Measurements from ENCODE around the gene SHPK.

The SHPK gene

DNA sequence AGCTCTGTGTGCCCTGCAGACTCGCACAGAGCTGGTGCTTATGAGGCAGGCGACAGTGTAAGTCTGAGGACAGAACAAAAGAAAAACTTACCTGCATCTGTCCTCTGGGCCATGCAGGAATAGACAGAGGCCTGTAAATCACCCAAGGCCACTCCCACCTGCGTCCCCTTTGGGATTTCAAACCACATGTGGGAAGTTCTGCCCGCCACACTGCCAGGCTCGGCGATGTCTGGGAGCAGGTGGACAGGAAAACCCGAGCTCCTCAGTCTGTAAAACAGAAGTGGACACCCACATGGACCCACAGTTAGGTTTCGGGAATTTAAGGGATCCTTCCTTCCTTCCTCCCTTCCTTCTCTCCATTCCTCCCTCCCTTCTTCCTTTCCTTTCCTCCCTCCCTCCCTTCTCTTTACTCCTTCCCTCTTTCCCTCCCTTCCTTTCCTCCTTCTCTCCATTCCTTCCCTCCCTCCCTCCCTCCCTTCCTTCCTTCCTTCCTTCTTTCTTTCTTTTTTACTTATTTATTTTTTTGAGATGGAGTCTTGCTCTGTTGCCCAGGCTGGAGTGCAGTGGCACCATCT lies 14.8 kb downstream of the SHPK start:
- TF ChIP-seq, protein P1, sequence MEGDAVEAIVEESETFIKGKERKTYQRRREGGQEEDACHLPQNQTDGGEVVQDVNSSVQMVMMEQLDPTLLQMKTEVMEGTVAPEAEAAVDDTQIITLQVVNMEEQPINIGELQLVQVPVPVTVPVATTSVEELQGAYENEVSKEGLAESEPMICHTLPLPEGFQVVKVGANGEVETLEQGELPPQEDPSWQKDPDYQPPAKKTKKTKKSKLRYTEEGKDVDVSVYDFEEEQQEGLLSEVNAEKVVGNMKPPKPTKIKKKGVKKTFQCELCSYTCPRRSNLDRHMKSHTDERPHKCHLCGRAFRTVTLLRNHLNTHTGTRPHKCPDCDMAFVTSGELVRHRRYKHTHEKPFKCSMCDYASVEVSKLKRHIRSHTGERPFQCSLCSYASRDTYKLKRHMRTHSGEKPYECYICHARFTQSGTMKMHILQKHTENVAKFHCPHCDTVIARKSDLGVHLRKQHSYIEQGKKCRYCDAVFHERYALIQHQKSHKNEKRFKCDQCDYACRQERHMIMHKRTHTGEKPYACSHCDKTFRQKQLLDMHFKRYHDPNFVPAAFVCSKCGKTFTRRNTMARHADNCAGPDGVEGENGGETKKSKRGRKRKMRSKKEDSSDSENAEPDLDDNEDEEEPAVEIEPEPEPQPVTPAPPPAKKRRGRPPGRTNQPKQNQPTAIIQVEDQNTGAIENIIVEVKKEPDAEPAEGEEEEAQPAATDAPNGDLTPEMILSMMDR (IDR thresholded peaks at IDR 0.05; ENCODE audit: extremely low read depth, insufficient read depth, missing control alignments): no peak
- DNase-seq (ENCODE audit: low spot score): no peak
- in situ Hi-C loops (cut with MboI; ENCODE audit: low pct_unique_long_range_greater_than_20kb, low sequenced_read_pairs, unreplicated experiment): no loop called here

DNA sequence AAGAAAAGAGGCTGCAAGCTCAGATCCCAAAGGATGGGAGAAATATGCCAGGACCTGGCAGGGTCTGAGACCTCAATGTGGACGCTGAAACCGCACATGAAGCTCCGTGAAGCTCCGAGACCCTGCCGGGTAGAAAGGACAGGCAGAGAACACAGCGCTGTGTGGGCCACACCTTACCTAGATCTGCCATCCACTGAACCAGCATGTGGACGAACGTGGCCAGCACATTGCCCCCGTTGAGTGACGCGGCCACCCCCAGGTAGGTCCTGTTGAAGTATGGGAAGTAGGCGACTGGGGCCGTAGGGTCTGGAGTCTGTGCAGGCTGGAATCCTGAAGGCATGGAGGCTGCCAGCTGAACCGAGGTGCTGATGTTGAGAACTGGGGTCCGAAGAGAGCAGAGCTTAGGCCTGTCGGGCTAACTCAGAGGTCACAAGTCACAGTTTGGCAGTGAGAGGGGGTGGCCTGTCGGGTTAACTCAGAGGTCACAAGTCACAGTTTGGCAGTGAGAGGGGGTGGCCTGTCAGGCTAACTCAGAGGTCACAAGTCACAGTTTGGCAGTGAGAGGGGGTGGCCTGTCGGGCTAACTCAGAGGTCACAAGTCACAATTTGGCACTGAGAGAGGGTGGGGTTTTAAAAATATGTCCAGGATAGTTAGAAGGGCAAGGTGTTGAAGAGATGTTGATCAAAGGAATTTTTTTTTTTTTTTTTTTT lies 20.7 kb downstream of the SHPK start:
- TF ChIP-seq, protein P1 (IDR thresholded peaks at IDR 0.05; ENCODE audit: extremely low read depth, insufficient read depth, missing control alignments): no peak
- DNase-seq (ENCODE audit: low spot score): no peak
- in situ Hi-C loops (cut with MboI; ENCODE audit: low pct_unique_long_range_greater_than_20kb, low sequenced_read_pairs, unreplicated experiment): no loop called here

DNA sequence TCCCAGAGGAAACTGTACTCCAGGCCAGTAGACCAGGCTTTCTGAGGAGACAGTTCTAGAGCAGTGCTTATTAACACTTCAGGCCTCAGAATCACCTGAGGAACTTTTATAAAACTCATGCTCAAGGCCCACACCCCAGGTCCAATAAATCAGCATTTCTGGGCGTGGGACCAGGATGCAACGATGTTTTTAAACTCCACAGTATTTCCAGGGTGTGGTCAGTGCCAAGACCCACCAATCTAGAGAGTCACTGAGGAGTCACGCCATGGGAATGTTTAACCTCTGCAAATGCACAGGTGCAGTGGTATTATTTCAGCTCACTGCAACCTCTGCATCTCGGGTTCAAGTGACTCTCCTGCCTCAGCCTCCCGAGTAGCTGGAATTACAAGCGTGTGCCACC lies 22.9 kb downstream of the SHPK start:
- in situ Hi-C loops (cut with MboI; ENCODE audit: low pct_unique_long_range_greater_than_20kb, low sequenced_read_pairs, unreplicated experiment): no loop called here
- TF ChIP-seq, protein P1 (IDR thresholded peaks at IDR 0.05; ENCODE audit: extremely low read depth, insufficient read depth, missing control alignments): no peak
- DNase-seq (ENCODE audit: low spot score): no peak

DNA sequence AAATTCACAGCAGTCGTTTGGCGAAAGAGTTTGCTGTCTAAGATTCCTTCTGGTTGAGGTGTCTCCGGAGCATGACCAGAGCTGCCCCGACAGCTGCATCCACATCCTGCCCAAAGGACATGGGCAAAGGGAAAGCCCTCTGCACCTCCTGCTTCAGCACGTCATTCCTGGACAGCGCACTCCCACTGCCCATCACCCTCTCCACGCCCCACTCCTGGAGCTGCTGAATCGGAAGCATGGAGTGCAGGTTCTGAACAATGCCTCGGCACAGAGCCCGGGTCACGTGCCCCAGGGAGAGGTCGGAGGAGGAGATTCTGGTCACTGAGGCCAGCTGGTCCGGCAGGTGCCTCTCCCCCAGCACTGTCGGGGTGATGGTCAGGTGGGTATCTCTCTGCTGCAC lies 25.5 kb downstream of the SHPK start:
- in situ Hi-C loops (cut with MboI; ENCODE audit: low pct_unique_long_range_greater_than_20kb, low sequenced_read_pairs, unreplicated experiment): no loop called here
- TF ChIP-seq, protein P1 (IDR thresholded peaks at IDR 0.05; ENCODE audit: extremely low read depth, insufficient read depth, missing control alignments): no peak
- no peak for DNase-seq (ENCODE audit: low spot score)

DNA sequence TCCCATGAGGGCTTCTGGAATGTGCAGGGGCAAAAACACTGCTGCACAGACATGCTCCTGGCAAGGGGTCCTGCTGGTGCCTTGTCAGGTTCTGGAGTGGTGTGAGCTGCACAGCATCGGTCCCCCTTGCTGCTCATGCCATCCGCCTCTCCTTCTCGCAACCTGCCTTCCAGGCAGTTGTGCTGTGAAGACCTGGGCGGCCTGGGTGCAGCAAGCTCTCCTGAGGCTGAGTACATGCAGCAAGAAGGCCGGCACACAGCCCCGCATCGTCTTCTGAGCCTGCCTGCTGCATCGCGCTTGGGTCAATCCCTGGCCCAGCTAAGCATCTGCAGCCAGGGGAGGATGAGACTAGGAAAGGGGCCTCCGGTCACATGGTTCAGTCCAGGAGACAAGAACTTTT lies 26.4 kb downstream of the SHPK start:
- TF ChIP-seq, protein P1 (IDR thresholded peaks at IDR 0.05; ENCODE audit: extremely low read depth, insufficient read depth, missing control alignments): no peak
- DNase-seq (ENCODE audit: low spot score): no peak
- in situ Hi-C loops (cut with MboI; ENCODE audit: low pct_unique_long_range_greater_than_20kb, low sequenced_read_pairs, unreplicated experiment): no loop called here

DNA sequence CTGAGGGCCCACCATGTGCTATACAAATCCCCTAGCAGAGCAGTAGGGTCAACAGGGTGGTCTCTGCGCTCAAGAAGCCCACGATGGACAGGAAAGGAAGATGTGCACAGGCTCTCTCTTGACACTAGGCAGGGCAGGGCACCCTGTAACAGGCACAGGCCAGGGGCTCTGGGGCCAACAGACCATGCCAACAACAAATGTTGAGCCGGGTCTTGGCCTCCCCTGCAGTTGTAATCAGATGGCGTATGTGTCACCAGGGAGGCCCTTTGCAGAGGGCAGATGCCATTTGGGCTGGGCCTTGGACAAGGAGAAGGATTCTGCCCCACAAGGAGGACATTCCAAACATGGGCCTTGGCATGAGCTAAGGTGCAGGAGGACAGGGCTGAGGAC lies 32.2 kb downstream of the SHPK start:
- in situ Hi-C loops (cut with MboI; ENCODE audit: low pct_unique_long_range_greater_than_20kb, low sequenced_read_pairs, unreplicated experiment): no loop called here
- TF ChIP-seq, protein P1 (IDR thresholded peaks at IDR 0.05; ENCODE audit: extremely low read depth, insufficient read depth, missing control alignments): no peak
- DNase-seq (ENCODE audit: low spot score): no peak
